Activated CD8-positive, alpha-beta T cell treated with anti-CD3 and anti-CD28 coated beads for 36 hours (primary cell): ENCODE results near the gene IMP3. TPM values are rescaled to one million over a fixed set of nuclear protein-coding genes. Genes with fewer than 3 reads are reported as not detected.

ENCODE experiments used
- ATAC-seq: fragments of 200-7000 bp; cut with Tn5 transposase; one replicate; pipeline ENCODE4 v1.10.0; 2021; ENCODE audit warnings: mild to moderate bottlenecking, moderate library complexity
- CTCF ChIA-PET: fragments of 350-600 bp; sonication (Branson Sonifier 250); formaldehyde crosslinking; loops from one replicate; lab custom pipeline; 2021; ENCODE audit warnings: antibody characterized with exemption; lab: Charles Lee
- POLR2A ChIA-PET: fragments of 350-600 bp; sonication (Branson Sonifier 250); formaldehyde crosslinking; loops from one replicate; lab custom pipeline; 2021; ENCODE audit warnings: antibody characterized with exemption; lab: Charles Lee
- DNase-seq: peaks from one replicate; pipeline ENCODE4 v3.0.0-alpha.2; 2020
- H3K27ac Mint-ChIP-seq: one replicate; pipeline ENCODE4 v1.8.0; 2021; ENCODE audit warnings: mild to moderate bottlenecking, mixed read lengths
- H3K27me3 Mint-ChIP-seq: one replicate; pipeline ENCODE4 v1.8.0; 2021; ENCODE audit warnings: mixed read lengths
- H3K36me3 Mint-ChIP-seq: one replicate; pipeline ENCODE4 v1.8.0; 2021; ENCODE audit warnings: low read depth, mixed read lengths
- H3K4me1 Mint-ChIP-seq: one replicate; pipeline ENCODE4 v1.8.0; 2021; ENCODE audit warnings: low read depth, mixed read lengths
- H3K4me3 Mint-ChIP-seq: one replicate; pipeline ENCODE4 v1.8.0; 2021; ENCODE audit warnings: mild to moderate bottlenecking, moderate library complexity, mixed read lengths
- H3K9me3 Mint-ChIP-seq: one replicate; pipeline ENCODE4 v1.8.0; 2021; ENCODE audit warnings: mixed read lengths
- intact Hi-C: fragments of 100-400 bp; cut with micrococcal nuclease; formaldehyde crosslinking; loops from one replicate; pipeline ENCODE4 v1.10.0; 2022
- total RNA-seq, 2 experiments: library from RNA; stranded (reverse); gene quantifications; one replicate each; pipeline ENCODE4 v1.2.3, GENCODE V29; 2021
- TF ChIP-seq, protein P1 (sequence below): fragments of 200-600 bp; IDR thresholded peaks from one replicate; pipeline ENCODE4 v1.8.0; 2022; ENCODE audit warnings: antibody characterized with exemption, mild to moderate bottlenecking

The IMP3 gene
- total RNA-seq, 2 experiments from 2014 or later = 101 to 105 TPM

DNA sequence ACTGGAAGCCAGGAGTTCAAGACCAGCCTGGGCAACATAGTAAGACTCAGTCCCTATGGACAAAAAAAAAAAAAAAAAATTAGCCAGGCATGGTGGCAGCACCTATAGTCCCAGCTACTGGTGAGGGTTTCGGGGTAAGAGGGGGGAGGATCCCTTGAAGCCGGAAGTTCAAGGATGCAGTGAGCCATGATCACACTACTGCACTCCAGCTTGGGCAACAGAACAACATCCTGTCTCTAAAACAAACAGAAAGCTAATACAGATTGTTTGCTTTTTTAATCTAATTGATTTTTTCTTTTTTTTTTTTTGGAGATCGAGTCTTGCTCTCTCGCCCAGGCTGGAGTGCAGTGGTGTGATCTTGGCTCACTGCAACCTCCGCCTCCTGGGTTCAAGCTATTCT lies 1.6 kb upstream of the IMP3 start:
- H3K4me3 Mint-ChIP-seq = no peak overlapping the region
- intact Hi-C loops = loop anchor here (5.0 to 10.0 kb wide), 2 partner anchors 189 to 277 kb away; partner anchors contain the start of genes MAN2C1 and SIN3A
- no peaks in the 10 kb centered on the region for H3K9me3 Mint-ChIP-seq
- ATAC-seq (no peak), DNase-seq (no peak)
- H3K27ac Mint-ChIP-seq = no peak overlapping the region
- ChIA-PET CTCF (interaction anchor here (0.6 to 5.5 kb wide), 9 partner anchors 28 to 274 kb away, joined by 3 to 37 read pairs (median 4); partner anchors contain the start of genes MAN2C1 and PTPN9), POLR2A (interaction anchor here (2.2 to 5.8 kb wide), 4 partner anchors 9 to 273 kb away, joined by 8 to 77 read pairs (median 40); partner anchors contain the start of genes MAN2C1, SIN3A and SNUPN)
- peaks cover 20% of the 10 kb centered on the region for H3K4me1 Mint-ChIP-seq
- H3K27me3 Mint-ChIP-seq = no peaks in the 10 kb centered on the region
- H3K36me3 Mint-ChIP-seq = peaks cover 25% of the 10 kb centered on the region
- TF ChIP-seq, protein P1, sequence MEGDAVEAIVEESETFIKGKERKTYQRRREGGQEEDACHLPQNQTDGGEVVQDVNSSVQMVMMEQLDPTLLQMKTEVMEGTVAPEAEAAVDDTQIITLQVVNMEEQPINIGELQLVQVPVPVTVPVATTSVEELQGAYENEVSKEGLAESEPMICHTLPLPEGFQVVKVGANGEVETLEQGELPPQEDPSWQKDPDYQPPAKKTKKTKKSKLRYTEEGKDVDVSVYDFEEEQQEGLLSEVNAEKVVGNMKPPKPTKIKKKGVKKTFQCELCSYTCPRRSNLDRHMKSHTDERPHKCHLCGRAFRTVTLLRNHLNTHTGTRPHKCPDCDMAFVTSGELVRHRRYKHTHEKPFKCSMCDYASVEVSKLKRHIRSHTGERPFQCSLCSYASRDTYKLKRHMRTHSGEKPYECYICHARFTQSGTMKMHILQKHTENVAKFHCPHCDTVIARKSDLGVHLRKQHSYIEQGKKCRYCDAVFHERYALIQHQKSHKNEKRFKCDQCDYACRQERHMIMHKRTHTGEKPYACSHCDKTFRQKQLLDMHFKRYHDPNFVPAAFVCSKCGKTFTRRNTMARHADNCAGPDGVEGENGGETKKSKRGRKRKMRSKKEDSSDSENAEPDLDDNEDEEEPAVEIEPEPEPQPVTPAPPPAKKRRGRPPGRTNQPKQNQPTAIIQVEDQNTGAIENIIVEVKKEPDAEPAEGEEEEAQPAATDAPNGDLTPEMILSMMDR = no peak

DNA sequence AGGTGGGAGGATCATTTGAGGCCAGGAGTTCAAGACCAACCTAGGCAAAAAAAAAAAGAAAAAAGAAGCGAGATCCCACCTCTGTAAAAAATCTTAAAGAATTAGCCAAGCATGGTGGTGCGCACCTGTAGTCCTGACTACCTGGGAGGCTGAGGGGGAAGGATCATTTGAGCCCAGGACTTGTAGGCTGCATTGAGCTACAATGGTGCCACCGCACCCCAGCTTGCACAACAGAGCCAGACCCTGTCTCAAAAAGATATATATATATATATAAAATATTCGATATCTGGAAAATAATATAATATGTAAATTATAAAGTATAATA lies 1.1 kb upstream of the IMP3 start:
- ChIA-PET CTCF (interaction anchor here (0.6 to 5.5 kb wide), 11 partner anchors 28 to 273 kb away, joined by 3 to 37 read pairs (median 4); partner anchors contain the start of genes MAN2C1 and SIN3A), POLR2A (interaction anchor here (1.2 to 5.8 kb wide), 7 partner anchors 10 to 1026 kb away, joined by 3 to 77 read pairs (median 8); partner anchors contain the start of genes MAN2C1, SIN3A and SNUPN)
- peaks cover 19% of the 10 kb centered on the region for H3K4me1 Mint-ChIP-seq

GRCh38 chr15:75640483-75641178 lies 607 bp upstream of the IMP3 start:
- intact Hi-C loops = loop anchor here (5.0 to 10.0 kb wide), 2 partner anchors 188 to 276 kb away; partner anchors contain the start of genes MAN2C1 and SIN3A
- DNase-seq (peak; percentile 81), ATAC-seq (peak; percentile 54)
- H3K9me3 Mint-ChIP-seq = no peaks in the 10 kb centered on the region
- H3K27ac Mint-ChIP-seq = peak overlapping the region; percentile 90
- ChIA-PET CTCF (interaction anchor here (0.6 to 5.5 kb wide), 21 partner anchors 10 to 273 kb away, joined by 3 to 37 read pairs (median 4); partner anchors contain the start of genes MAN2C1, PTPN9, SIN3A and SNUPN), POLR2A (interaction anchor here (0.6 to 5.8 kb wide), 21 partner anchors 10 to 1025 kb away, joined by 3 to 77 read pairs (median 4); partner anchors contain the start of genes MAN2C1, PTPN9, SIN3A and SNUPN)
- TF ChIP-seq, protein P1 = peak; percentile 63
- H3K36me3 Mint-ChIP-seq = peaks cover 25% of the 10 kb centered on the region
- H3K4me1 Mint-ChIP-seq = peaks cover 23% of the 10 kb centered on the region
- H3K27me3 Mint-ChIP-seq = no peaks in the 10 kb centered on the region
- H3K4me3 Mint-ChIP-seq = peak overlapping the region; percentile 90

More for the DNA sequence above, 1.1 kb upstream of the IMP3 start:
- DNase-seq (no peak), ATAC-seq (no peak)
- intact Hi-C loops = loop anchor here (5.0 to 10.0 kb wide), 2 partner anchors 189 to 276 kb away; partner anchors contain the start of genes MAN2C1 and SIN3A
- peak overlapping the region; percentile 90 for H3K27ac Mint-ChIP-seq
- H3K9me3 Mint-ChIP-seq = no peaks in the 10 kb centered on the region
- TF ChIP-seq, protein P1 = no peak
- peaks cover 25% of the 10 kb centered on the region for H3K36me3 Mint-ChIP-seq
- H3K4me3 Mint-ChIP-seq = peak overlapping the region; percentile 90
- H3K27me3 Mint-ChIP-seq = no peaks in the 10 kb centered on the region

- no peaks in the 10 kb centered on the region for H3K27me3 Mint-ChIP-seq
- DNase-seq = no peak
- no peak for ATAC-seq
- peak overlapping the region; percentile 90 for H3K27ac Mint-ChIP-seq
- TF ChIP-seq, protein P1 = no peak
- no peaks in the 10 kb centered on the region for H3K9me3 Mint-ChIP-seq
- peaks cover 23% of the 10 kb centered on the region for H3K4me1 Mint-ChIP-seq
- H3K4me3 Mint-ChIP-seq = peak overlapping the region; percentile 90
- intact Hi-C loops = no loop called here
- POLR2A ChIA-PET = interaction anchor here (0.8 to 5.8 kb wide), 11 partner anchors 12 to 271 kb away, joined by 3 to 77 read pairs (median 8); partner anchors contain the start of genes MAN2C1, PTPN9, SIN3A and SNUPN
- H3K36me3 Mint-ChIP-seq = peaks cover 25% of the 10 kb centered on the region
- CTCF ChIA-PET = interaction anchor here (0.9 to 5.5 kb wide), 9 partner anchors 9 to 272 kb away, joined by 3 to 37 read pairs (median 7); partner anchors contain the start of genes MAN2C1, PTPN9, SIN3A and SNUPN
Observed at GRCh38 chr15:75639191-75639708, 774 bp downstream of the IMP3 start.
